Activated CD8-positive, alpha-beta T cell treated with anti-CD3 and anti-CD28 coated beads, Interleukin-2, amount 10 ng/mL, durations not matched to agents 7 days and 5 days (primary cell): Measurements from ENCODE around the gene SAP130. TPM values are rescaled to one million over a fixed set of nuclear protein-coding genes. Genes with fewer than 3 reads are reported as not detected.

Source experiments
- ATAC-seq: fragments of 150-1000 bp; cut with Tn5 transposase; one replicate; pipeline ENCODE4 v1.10.0; 2021; ENCODE audit warnings: moderate library complexity
- CTCF ChIA-PET: fragments of 350-600 bp; sonication (Branson Sonifier 250); formaldehyde crosslinking; loops from one replicate; lab custom pipeline; 2021; ENCODE audit warnings: antibody characterized with exemption; lab: Charles Lee
- POLR2A ChIA-PET: fragments of 350-600 bp; sonication (Branson Sonifier 250); formaldehyde crosslinking; loops from one replicate; lab custom pipeline; 2021; ENCODE audit warnings: antibody characterized with exemption; lab: Charles Lee
- DNase-seq: peaks from one replicate; pipeline ENCODE4 v3.0.0-alpha.2; 2020
- H3K27ac Mint-ChIP-seq: one replicate; pipeline ENCODE4 v1.8.0; 2021; ENCODE audit warnings: mild to moderate bottlenecking, mixed read lengths
- H3K27me3 Mint-ChIP-seq: one replicate; pipeline ENCODE4 v1.8.0; 2021; ENCODE audit warnings: low read depth, mixed read lengths
- H3K36me3 Mint-ChIP-seq: one replicate; pipeline ENCODE4 v1.8.0; 2021; ENCODE audit warnings: low read depth, mixed read lengths
- H3K4me1 Mint-ChIP-seq: one replicate; pipeline ENCODE4 v1.8.0; 2021; ENCODE audit warnings: low read depth, mixed read lengths
- H3K4me3 Mint-ChIP-seq: one replicate; pipeline ENCODE4 v1.8.0; 2021; ENCODE audit warnings: mild to moderate bottlenecking, mixed read lengths
- H3K9me3 Mint-ChIP-seq: one replicate; pipeline ENCODE4 v1.8.0; 2022; ENCODE audit warnings: mixed read lengths; ENCODE audit not compliant: insufficient read depth
- total RNA-seq, 2 experiments: library from RNA; stranded (reverse); gene quantifications; one replicate each; pipeline ENCODE4 v1.2.3, GENCODE V29; 2021

Gene SAP130
- total RNA-seq, 2 experiments from 2014 or later: 37.8 to 39.2 TPM

DNA sequence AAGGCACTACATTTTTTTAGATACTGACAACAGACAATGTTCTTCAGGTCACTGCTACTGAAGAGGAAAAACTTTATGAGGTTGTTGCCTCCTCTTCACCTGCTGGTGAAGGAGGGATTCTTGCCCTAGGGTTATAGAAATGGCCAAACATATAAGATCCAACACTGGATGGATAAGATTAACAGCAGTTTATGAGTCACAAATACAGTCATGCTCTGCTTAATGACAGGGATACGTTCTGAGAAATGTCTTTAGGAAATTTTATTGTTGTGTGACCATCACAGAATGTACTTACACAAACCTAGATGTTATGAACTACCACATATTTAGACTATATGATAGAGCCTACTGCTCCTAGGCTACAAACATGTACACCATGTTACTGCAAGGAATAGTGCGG, 84.7 kb downstream of the SAP130 start:
- ATAC-seq: no peak
- H3K9me3 Mint-ChIP-seq: no peaks in the 10 kb centered on the region
- CTCF ChIA-PET: no interaction called here
- peaks cover 49% of the 10 kb centered on the region for H3K36me3 Mint-ChIP-seq
- no peak for DNase-seq
- H3K4me3 Mint-ChIP-seq: no peak overlapping the region
- no peaks in the 10 kb centered on the region for H3K4me1 Mint-ChIP-seq
- no peak overlapping the region for H3K27ac Mint-ChIP-seq
- POLR2A ChIA-PET: no interaction called here
- H3K27me3 Mint-ChIP-seq: no peaks in the 10 kb centered on the region

DNA sequence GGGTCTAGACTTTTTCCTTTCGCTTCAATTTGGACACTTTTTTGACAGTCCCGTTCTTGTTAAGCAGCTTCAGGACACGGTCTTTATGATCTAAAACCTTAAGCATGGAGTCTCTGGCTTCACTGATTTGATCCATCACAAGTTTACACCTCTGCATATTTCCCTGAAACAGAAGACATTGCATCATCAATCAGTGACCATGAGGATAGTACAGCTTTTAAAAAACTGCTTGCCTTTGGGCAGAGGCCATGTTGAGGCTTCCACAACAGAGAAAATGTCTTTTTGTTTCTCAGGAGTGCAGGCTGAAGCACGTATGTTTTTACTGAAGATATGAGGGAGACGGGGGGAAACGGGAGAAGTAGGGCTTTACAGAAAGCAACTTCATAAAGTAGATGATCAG, 85.9 kb downstream of the SAP130 start:
- no peak overlapping the region for H3K4me3 Mint-ChIP-seq
- ChIA-PET POLR2A (no interaction called here), CTCF (interaction anchor here (0.6 kb wide), 1 partner anchor 245 kb away, joined by 3 read pairs; no protein-coding TSS in a partner anchor)
- no peaks in the 10 kb centered on the region for H3K9me3 Mint-ChIP-seq
- no peaks in the 10 kb centered on the region for H3K4me1 Mint-ChIP-seq
- DNase-seq (no peak), ATAC-seq (no peak)
- peaks cover 41% of the 10 kb centered on the region for H3K36me3 Mint-ChIP-seq
- no peak overlapping the region for H3K27ac Mint-ChIP-seq
- no peaks in the 10 kb centered on the region for H3K27me3 Mint-ChIP-seq

DNA sequence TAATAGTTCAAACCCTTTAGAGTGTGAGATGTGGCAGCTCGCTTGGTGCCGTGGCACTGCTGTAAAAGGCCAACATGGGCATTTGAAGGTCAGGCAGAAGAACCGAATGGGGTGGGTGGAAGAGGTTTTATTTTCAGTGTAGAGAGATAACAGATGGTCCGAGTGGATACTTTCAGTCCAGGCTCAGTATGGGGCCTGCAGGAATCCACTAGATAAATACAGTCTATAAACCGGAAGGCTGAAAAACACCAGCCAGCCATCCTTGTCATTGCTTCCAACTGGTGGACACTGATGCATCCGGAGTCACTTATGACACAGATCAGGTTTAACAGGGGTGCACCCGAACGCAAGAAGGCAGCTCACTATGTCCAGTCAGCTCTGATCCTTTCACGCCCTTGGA, 86.4 kb downstream of the SAP130 start:
- no peaks in the 10 kb centered on the region for H3K4me1 Mint-ChIP-seq
- peaks cover 37% of the 10 kb centered on the region for H3K36me3 Mint-ChIP-seq
- no peaks in the 10 kb centered on the region for H3K9me3 Mint-ChIP-seq
- H3K27ac Mint-ChIP-seq: no peak overlapping the region
- H3K27me3 Mint-ChIP-seq: no peaks in the 10 kb centered on the region
- no peak for DNase-seq
- ChIA-PET CTCF (no interaction called here), POLR2A (no interaction called here)
- no peak for ATAC-seq
- no peak overlapping the region for H3K4me3 Mint-ChIP-seq

DNA sequence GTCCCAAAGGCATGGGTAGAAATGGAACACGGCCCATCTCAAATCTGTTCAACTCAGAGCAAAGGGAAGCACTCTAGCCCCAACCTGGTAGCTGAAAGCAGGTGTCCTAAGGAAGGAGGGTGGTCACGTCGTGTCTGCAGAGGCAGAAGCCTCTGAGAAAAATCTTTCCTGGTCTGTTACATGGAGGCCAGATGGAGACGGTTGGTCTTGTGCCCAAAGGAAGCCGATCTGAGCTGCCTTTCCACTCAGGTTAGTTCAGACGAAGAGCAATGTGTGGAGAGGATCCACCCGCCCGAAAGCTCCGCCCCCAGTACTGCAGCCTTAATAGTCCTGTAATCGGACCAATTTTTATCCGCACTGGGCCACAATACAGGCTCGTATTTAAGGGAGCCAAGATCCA, 87.2 kb downstream of the SAP130 start:
- Mint-ChIP-seq H3K27me3 (no peaks in the 10 kb centered on the region), H3K9me3 (no peaks in the 10 kb centered on the region), H3K36me3 (peaks cover 33% of the 10 kb centered on the region), H3K4me1 (no peaks in the 10 kb centered on the region), H3K27ac (no peak overlapping the region), H3K4me3 (no peak overlapping the region)
- CTCF ChIA-PET: no interaction called here
- DNase-seq: no peak
- POLR2A ChIA-PET: no interaction called here
- ATAC-seq: no peak

DNA sequence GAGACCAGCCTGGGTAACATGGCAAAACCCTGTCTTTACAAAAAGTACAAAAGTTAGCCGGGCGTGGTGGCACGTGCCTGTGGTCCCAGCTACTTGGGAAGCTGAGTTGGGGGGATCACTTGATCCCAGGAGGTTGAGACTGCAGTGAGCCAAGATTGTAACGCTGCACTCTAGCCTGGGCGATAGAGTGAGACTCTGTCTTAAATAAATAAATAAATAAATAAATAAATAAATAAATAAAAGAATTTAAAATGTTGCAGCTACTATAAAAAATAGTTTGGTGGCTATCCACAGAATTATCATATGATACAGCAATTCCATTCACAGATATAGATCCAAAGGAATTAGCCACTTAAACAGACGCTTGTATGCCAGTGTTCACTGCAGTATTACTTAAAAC, 92.5 kb downstream of the SAP130 start:
- no peaks in the 10 kb centered on the region for H3K4me1 Mint-ChIP-seq
- no peaks in the 10 kb centered on the region for H3K9me3 Mint-ChIP-seq
- ChIA-PET POLR2A (no interaction called here), CTCF (no interaction called here)
- H3K27me3 Mint-ChIP-seq: no peaks in the 10 kb centered on the region
- H3K27ac Mint-ChIP-seq: no peak overlapping the region
- ATAC-seq: no peak
- DNase-seq: no peak
- H3K36me3 Mint-ChIP-seq: peaks cover 1% of the 10 kb centered on the region
- no peak overlapping the region for H3K4me3 Mint-ChIP-seq

DNA sequence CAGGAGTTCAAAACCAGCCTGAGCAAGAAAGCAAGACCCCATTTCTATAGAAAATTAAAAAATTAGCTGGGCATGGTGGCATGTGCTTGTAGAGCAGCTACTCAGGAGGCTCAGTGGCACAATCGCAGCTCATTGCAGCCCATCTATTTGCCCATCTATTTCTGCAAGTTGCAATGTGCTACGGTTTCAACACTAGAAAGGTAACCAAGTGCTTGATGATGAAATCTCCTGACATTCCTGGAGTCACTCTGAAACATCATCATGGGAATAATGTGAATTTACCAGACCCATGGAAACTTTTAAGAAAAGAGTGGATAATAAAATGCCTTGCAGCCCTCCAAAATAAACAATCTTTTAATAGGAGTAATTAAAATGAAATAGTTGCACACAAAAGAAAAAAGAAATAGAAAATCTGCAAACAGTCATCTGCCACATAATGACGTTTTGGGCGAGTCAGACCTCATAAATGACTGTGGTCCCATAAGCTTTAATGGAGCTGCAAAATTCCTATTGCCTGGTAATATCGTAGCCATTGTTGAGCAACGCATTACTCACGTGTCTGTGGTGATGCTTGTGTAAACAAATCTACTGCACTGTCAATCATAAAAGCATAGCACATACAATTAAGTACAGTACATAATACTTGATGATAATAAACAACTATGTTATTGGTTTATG, 95.5 kb downstream of the SAP130 start:
- DNase-seq (no peak), ATAC-seq (no peak)
- ChIA-PET CTCF (no interaction called here), POLR2A (no interaction called here)
- Mint-ChIP-seq H3K27ac (no peak overlapping the region), H3K27me3 (peaks cover 2% of the 10 kb centered on the region), H3K4me1 (no peaks in the 10 kb centered on the region), H3K36me3 (no peaks in the 10 kb centered on the region), H3K4me3 (no peak overlapping the region), H3K9me3 (no peaks in the 10 kb centered on the region)

DNA sequence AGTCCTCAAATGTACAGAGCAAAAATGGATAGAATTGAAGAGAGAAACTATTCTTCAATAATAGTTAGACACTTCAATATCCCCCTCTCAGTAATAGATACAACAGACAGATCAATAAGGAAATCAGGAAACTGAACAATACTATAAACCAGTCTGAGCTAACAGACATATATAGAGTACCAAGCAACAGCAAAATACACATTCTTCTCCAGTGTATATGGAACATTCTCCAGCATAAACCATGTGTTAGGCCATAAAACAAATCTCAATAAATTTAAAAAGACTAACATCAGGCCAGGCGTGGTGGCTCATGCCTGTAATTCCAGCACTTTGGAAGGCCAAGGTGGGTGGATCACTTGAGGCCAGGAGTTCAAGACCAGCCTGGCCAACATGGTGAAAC, 98.4 kb downstream of the SAP130 start:
- DNase-seq: no peak
- H3K27me3 Mint-ChIP-seq: peaks cover 2% of the 10 kb centered on the region
- CTCF ChIA-PET: no interaction called here
- H3K4me3 Mint-ChIP-seq: no peak overlapping the region
- H3K9me3 Mint-ChIP-seq: no peaks in the 10 kb centered on the region
- H3K27ac Mint-ChIP-seq: no peak overlapping the region
- no peaks in the 10 kb centered on the region for H3K4me1 Mint-ChIP-seq
- POLR2A ChIA-PET: no interaction called here
- no peaks in the 10 kb centered on the region for H3K36me3 Mint-ChIP-seq
- ATAC-seq: no peak

DNA sequence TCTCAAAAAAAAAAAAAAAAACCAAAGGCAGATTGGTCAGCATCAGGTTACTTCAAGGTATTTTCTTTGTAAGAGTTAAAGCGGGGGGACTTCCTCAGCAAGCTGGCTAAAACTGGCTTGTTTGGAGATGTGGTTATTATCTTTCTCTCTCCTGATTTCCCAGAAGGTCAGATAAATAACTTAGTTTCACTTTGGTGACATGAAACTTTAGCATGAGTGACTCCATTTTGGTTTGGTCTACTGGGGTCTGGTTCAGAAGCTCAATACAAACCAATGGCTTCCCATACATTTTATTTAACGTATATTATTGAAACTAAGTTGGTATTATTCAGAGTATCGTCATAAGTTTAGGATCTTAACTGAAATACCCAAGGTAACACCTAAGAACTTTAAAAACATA, 100.5 kb downstream of the SAP130 start:
- Mint-ChIP-seq H3K27me3 (peaks cover 2% of the 10 kb centered on the region), H3K27ac (no peak overlapping the region), H3K9me3 (no peaks in the 10 kb centered on the region), H3K4me1 (no peaks in the 10 kb centered on the region), H3K4me3 (no peak overlapping the region), H3K36me3 (no peaks in the 10 kb centered on the region)
- no peak for DNase-seq
- CTCF ChIA-PET: interaction anchor here (2.0 kb wide), 1 partner anchor 336 kb away, joined by 4 read pairs; no protein-coding TSS in a partner anchor
- ATAC-seq: no peak
- POLR2A ChIA-PET: no interaction called here

DNA sequence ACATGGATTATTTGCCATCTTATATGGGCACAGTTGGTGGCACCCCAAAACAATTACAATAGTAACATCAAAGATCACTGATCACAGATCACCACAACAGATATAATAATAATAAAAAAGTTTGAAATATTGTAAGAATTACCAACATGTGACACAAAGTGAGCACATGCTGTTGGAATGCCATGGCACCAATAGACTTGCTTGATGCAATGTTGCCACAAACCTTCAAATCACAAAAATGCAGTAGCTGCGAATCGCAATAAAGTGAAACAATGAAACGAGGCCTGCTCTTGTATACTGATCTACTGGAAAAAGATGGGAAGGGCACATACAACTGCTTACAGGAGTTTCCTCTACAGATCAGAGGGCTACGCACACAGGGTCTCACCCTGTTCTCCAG, 109.9 kb downstream of the SAP130 start:
- no peak for DNase-seq
- ChIA-PET CTCF (interaction anchor here (0.6 kb wide), 1 partner anchor 85 kb away, joined by 3 read pairs; no protein-coding TSS in a partner anchor), POLR2A (no interaction called here)
- no peak for ATAC-seq
- H3K27ac Mint-ChIP-seq: no peak overlapping the region
- no peaks in the 10 kb centered on the region for H3K36me3 Mint-ChIP-seq
- no peak overlapping the region for H3K4me3 Mint-ChIP-seq
- no peaks in the 10 kb centered on the region for H3K27me3 Mint-ChIP-seq
- H3K9me3 Mint-ChIP-seq: no peaks in the 10 kb centered on the region
- H3K4me1 Mint-ChIP-seq: no peaks in the 10 kb centered on the region

DNA sequence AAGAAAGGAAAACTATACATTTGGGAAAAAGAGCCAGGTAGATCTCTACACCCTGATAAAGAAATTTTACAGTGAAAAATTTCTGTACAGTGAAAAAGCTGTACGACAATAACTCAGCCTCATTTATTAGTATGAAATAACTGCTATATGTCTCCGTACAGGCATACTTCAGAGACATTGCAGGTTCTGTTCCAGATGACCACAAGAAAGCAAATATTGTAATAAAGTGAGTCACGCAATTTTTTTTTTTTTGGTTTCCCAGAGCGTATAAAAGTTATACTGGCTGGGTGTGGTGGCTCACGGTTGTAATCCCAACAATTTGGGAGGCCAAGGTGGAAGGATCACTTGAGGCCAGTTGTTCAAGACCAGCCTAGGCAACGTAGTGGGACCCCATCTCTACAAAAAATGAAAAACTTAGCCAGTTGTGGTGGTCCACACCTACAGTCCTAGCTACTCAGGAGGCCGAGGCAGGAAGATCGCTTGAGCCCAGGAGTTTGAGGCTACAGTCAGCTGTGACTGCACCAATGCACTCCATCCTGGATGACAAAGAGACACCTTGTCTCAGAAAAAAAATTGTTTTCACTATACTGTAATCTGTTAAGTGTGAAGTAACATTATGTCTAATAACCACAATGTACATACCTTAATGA, 113.9 kb downstream of the SAP130 start:
- no peaks in the 10 kb centered on the region for H3K9me3 Mint-ChIP-seq
- ChIA-PET CTCF (no interaction called here), POLR2A (no interaction called here)

DNA sequence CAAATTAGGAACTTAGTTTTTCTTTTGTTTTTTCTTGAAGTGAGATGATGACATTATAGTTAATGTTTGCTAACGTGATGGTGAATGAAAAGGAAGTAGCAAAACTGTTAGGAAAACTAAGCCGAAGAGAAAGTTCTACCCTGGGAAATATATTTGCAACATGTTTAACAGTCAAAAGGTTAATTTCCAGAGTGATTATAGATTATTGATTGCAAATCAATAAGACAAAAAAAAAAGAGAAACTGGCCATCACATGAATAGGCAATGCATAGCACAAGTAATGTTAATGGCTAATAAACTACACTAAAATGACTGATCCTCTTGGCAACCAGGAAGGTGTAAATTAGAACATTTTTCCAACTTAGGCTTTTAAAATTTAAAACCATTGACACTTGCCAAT, 116.1 kb downstream of the SAP130 start:
- peaks cover 3% of the 10 kb centered on the region for H3K27me3 Mint-ChIP-seq
- CTCF ChIA-PET: no interaction called here
- no peak overlapping the region for H3K27ac Mint-ChIP-seq
- no peak for ATAC-seq
- POLR2A ChIA-PET: no interaction called here
- H3K9me3 Mint-ChIP-seq: no peaks in the 10 kb centered on the region
- no peak for DNase-seq
- no peaks in the 10 kb centered on the region for H3K4me1 Mint-ChIP-seq
- no peak overlapping the region for H3K4me3 Mint-ChIP-seq
- H3K36me3 Mint-ChIP-seq: no peaks in the 10 kb centered on the region

More for the DNA sequence above, 113.9 kb downstream of the SAP130 start:
- ATAC-seq (no peak), DNase-seq (no peak)
- no peak overlapping the region for H3K27ac Mint-ChIP-seq
- no peaks in the 10 kb centered on the region for H3K4me1 Mint-ChIP-seq
- no peak overlapping the region for H3K4me3 Mint-ChIP-seq
- no peaks in the 10 kb centered on the region for H3K27me3 Mint-ChIP-seq
- H3K36me3 Mint-ChIP-seq: no peaks in the 10 kb centered on the region

DNA sequence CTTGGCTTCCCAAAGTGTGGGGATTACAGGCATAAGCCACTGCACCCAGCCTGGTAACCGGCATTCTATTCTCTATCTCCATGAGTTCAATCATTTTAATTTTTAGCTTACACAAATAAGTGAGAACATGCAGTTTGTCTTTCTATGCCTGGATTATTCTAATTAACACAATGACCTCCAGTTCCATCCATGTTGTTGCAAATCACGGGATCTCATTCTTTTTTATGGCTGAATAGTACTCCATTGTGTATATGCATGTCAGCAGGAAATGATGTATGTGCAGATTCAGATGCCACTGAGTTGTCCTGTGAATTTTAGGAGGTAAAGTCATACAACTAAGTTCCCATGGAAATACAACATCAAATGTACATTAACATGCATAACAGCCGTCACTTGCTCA, 117.4 kb downstream of the SAP130 start:
- ChIA-PET CTCF (no interaction called here), POLR2A (no interaction called here)
- DNase-seq (no peak), ATAC-seq (no peak)
- H3K36me3 Mint-ChIP-seq: no peaks in the 10 kb centered on the region
- H3K4me1 Mint-ChIP-seq: no peaks in the 10 kb centered on the region
- H3K27ac Mint-ChIP-seq: no peak overlapping the region
- peaks cover 3% of the 10 kb centered on the region for H3K27me3 Mint-ChIP-seq
- no peak overlapping the region for H3K4me3 Mint-ChIP-seq
- H3K9me3 Mint-ChIP-seq: no peaks in the 10 kb centered on the region
